K562 treated with DMSO at 1 percent for 48 hours (cell line): ENCODE data around the gene METTL23. TPM values are rescaled to one million over a fixed set of nuclear protein-coding genes. Genes with fewer than 3 reads are reported as not detected.

Source experiments
- total RNA-seq: library from RNA; unstranded; fragments of 300-600 nt; gene quantifications from 2 replicates; pipeline ENCODE4 v1.2.3, GENCODE V29; 2022; ENCODE audit warnings: low replicate concordance; ENCODE audit errors: extremely low read depth

METTL23 gene, protein sequence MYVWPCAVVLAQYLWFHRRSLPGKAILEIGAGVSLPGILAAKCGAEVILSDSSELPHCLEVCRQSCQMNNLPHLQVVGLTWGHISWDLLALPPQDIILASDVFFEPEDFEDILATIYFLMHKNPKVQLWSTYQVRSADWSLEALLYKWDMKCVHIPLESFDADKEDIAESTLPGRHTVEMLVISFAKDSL
- not detected in 2 replicates for total RNA-seq

DNA sequence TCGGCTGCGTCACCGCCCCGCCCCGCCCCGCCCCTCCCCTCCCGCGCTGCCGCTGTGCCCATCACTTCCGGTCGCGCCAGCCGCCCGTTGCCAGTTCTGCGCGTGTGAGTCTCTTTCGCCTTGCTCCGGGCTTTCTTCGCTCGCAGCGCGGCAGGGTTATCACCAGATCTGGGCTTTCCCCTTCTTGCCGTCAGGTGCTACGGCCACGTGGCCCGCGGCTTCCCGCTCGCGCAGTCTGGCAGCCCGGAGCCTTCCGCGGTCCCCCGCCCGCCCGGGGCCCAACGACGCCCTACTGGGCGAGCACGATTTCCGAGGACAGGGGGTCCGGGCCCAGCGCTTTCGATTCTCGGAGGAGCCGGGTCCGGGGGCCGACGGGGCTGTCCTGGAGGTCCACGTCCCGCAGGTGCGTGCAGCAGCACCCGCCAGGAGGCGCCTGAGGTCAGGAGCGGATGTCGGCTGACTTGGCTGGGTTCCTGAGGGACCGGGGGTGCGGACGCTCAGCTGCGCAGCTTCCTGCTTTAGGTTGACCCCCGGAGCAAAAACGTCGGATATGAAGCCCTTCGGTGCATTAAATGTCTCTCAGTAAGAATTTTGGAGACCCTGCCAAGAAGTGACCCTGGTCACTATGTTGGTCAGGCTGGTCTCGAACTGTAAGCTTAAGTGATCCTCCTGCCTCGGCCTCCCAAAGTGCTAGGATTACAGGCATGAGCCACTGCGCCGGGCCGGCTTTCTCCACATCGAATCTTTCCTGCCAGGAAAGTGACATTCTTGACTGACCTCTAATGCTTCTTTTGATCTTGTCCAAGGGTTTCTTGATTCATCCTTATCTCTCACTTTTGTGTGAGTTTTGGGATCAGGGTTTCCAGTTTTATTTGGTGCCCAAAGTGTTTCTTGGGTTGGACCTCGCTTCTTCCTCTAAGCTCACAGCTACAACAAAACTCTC, at the start of gene METTL23:
Gene METTL23 (plus strand): TSS at position 64 of the 943 bp plus-strand sequence. CDS start 2,872 bp downstream, outside the sequence.

GRCh38 chr17:76710863-76711611, 15.6 kb upstream of the METTL23 start, which contains the start of gene MXRA7:
Gene MXRA7, minus strand, starts transcription at chr17:76710965. Its CDS starts 19 bp downstream, at chr17:76710946.

DNA sequence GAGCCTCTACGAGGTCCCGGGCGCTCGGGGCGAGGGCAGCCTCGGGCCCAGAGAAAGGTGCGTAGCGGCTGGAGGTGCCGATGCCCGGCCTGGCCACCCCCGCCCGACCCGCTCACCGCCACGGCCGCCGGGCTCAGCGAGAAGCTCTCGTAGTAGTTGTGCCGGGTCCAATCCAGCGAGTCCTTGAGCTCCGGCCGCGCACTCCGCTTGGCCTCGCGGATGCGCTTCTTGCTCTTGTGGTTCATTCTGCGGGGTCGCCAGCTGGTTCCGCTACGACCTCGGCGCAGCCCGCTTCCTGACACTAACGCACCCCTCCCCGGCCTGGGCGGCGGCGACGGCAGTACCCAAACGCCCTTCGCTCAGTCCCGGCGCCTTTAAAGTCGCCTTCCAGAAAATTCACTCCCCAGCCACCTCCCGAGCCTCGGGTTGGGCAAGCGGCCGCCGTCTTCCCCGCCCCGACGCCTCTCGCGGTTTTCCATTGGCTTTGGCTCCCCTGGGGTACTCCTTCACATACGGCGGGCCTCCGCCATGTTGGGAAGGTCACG, 336 bp upstream of the METTL23 start, which contains the start of gene JMJD6:
Gene JMJD6 (minus strand): TSS at position 376 of the 545 bp plus-strand sequence. CDS start 131 bp downstream, at position 245.

GRCh38 chr17:76737082-76737675, 10.5 kb downstream of the METTL23 start, which contains the start of gene SRSF2:
Gene SRSF2, minus strand, starts transcription at chr17:76737331. Its CDS starts 171 bp downstream, at chr17:76737160.

GRCh38 chr17:76737676-76738467, 11.2 kb downstream of the METTL23 start, which contains the start of gene MFSD11:
Gene MFSD11, plus strand, starts transcription at chr17:76738119. Its CDS starts 234 bp downstream, at chr17:76738353.

Other genes with a start within 250 kb of the METTL23 start
- not detected in 2 replicates for gene RHBDF2, start 225.4 kb upstream of the METTL23 start, total RNA-seq
- not detected in 2 replicates for gene CYGB, start 189.1 kb upstream of the METTL23 start, total RNA-seq
- gene PRCD, start 186.8 kb upstream of the METTL23 start, total RNA-seq = not detected in 2 replicates
- not detected in 2 replicates for gene ST6GALNAC2, start 141.0 kb upstream of the METTL23 start, total RNA-seq
- not detected in 2 replicates for gene ST6GALNAC1, start 83.1 kb upstream of the METTL23 start, total RNA-seq
- gene MXRA7, start 15.9 kb upstream of the METTL23 start, total RNA-seq = not detected in 2 replicates
- gene JMJD6, start 233 bp upstream of the METTL23 start, total RNA-seq = not detected in 2 replicates
- 1,547 TPM in 1 of 2 replicates, not detected in the other for gene SRSF2, start 10.5 kb downstream of the METTL23 start, total RNA-seq
- not detected in 2 replicates for gene MFSD11, start 11.3 kb downstream of the METTL23 start, total RNA-seq
- not detected in 2 replicates for gene MGAT5B, start 141.6 kb downstream of the METTL23 start, total RNA-seq